MM.1S (cell line): ENCODE measurements around the gene MB.

Experiments used
- EZH2 ChIP-seq: fragments of 300-600 bp; sonication (generic); optimal IDR thresholded peaks from 2 replicates; pipeline ENCODE3; 2017; ENCODE audit warnings: low read depth, mild to moderate bottlenecking, antibody characterized with exemption, low read length, mixed read lengths
- TF ChIP-seq, protein P1 (sequence below): fragments of 300-600 bp; sonication (generic); IDR thresholded peaks from 2 replicates; pipeline ENCODE4 v1.5.1; 2016; ENCODE audit warnings: antibody characterized with exemption, low read length, mixed read lengths

DNA sequence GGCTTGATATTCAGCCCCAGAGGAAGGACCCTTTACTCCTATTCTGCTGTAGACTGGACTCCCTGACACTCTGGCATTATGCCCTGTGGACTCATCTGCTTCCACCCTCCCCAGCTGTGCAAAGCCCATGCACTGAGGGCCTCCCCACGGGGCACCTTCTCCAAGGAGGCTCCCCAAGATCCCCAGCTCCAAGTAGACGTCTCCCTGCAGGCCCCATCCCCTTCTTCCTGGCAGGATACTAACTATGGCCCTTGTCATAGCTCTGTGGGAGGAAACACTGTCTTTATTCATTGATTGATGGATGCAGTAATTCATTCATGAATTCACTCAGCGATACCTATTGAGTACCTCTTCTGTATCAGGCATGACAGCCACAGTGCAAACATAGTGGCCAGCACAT, 15.8 kb upstream of the MB start:
- TF ChIP-seq EZH2: no peak
- TF ChIP-seq, protein P1, sequence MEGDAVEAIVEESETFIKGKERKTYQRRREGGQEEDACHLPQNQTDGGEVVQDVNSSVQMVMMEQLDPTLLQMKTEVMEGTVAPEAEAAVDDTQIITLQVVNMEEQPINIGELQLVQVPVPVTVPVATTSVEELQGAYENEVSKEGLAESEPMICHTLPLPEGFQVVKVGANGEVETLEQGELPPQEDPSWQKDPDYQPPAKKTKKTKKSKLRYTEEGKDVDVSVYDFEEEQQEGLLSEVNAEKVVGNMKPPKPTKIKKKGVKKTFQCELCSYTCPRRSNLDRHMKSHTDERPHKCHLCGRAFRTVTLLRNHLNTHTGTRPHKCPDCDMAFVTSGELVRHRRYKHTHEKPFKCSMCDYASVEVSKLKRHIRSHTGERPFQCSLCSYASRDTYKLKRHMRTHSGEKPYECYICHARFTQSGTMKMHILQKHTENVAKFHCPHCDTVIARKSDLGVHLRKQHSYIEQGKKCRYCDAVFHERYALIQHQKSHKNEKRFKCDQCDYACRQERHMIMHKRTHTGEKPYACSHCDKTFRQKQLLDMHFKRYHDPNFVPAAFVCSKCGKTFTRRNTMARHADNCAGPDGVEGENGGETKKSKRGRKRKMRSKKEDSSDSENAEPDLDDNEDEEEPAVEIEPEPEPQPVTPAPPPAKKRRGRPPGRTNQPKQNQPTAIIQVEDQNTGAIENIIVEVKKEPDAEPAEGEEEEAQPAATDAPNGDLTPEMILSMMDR: no peak
